Astrocyte of the hippocampus (primary cell): ENCODE results near the gene HLCS.
"Not testable (repeated sequence)": the region's sequence is repeated elsewhere in the genome, so short reads cannot be mapped to it uniquely, and the experiment has no call there.

Experiments used
- DNase-seq: peaks from one replicate; pipeline ENCODE4 v3.0.0; 2011; ENCODE audit warnings: low read depth, low spot score

HLCS gene

DNA sequence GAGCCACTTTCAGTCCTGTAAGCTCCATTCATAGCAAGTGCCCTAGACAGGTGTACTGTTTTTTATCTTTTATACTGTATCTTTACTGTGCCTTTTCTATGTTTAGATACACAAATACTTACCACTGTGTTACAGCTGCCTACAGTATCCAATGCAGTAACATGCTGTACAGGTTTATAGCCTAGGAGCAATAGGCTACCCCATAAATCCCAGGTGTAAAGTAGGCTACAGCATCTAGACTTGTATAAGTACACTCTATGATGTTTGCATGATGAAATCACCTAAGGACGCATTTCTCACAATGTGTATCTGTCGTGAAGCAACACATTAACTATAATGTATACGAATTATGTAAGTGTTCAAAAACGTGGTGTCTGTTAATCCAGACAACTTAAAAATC is 10.7 kb downstream of the HLCS start:
- no peak for DNase-seq

DNA sequence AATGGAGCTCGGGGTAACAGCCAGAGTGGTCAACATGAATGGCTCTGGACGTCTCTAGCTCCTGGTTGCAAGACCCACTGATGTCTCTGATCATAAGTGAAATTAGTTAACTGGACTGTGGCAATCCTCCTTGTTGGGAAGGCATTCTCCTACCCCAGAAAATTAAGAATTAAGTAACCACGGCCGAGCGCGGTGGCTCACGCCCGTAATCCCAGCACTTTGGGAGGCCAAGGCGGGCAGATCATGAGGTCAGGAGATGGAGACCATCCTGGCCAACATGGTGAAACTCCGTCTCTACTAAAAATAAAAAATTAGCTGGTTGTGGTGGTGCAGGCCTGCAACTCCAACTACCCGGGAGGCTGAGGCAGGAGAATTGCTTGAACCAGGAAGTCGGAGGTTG is 14.1 kb downstream of the HLCS start:
- DNase-seq = not testable (repeated sequence)

DNA sequence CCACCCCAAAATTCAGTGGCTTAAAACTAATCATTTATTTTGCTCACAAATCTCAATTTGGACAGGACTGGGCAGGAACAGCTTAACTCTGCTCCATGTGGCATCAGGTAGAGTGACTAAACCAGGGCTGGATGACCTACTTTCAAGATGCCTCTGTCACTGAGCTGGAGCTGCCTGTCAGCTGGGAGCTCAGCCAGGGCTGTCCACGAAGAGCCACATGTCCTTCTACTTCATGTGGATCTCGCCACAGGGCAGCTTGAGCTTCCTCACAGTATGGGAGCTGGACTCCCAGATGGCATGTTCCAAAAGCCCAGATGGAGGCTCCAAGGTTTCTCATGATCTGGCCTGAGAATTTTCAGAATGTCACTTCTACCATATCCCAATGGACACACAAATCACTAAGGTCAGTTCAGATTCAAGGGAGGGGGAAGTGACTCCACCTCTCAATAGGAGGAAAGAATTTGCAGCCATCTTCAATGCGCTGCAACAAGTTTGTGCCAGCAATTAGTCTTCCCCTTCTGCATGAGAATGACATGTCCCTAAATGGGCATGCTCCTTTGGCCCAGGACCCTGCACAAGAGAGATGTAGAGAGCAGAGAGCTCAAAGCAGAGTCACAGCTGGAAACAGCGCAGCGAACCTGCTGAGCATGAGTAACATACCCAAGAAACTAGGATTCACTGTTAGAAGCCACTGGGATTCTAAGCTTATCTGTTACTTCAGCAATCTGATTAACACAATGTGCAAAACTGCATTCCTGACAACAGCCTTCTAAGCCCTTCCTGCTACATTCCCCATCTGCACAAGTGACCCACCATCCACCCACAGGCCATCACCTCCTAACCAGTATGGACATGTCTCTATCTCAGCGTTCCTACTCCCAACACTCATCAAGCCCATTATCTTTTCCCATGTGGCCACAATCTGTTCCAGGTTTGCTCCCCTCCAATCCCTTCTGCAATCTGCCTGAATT is 17.0 kb downstream of the HLCS start:
- no peak for DNase-seq

DNA sequence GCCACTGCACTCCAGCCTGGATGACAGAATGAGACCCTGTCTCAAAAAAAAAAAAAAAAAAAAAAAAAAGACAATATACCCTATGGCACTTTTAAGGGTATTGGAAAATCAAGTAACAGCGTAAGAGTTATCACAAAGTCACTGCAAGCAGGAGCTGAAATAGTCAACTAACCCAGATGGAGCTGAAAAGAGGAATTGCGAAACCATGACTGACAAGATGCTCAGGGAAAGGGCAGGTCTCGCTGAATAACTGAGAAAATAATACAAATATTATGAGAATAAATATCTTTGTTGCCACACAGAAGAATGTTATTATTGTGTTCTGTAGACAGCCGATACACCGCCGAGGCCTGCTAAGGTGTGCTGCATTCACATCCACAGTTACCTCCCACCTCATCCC is 17.8 kb downstream of the HLCS start:
- DNase-seq = no peak

DNA sequence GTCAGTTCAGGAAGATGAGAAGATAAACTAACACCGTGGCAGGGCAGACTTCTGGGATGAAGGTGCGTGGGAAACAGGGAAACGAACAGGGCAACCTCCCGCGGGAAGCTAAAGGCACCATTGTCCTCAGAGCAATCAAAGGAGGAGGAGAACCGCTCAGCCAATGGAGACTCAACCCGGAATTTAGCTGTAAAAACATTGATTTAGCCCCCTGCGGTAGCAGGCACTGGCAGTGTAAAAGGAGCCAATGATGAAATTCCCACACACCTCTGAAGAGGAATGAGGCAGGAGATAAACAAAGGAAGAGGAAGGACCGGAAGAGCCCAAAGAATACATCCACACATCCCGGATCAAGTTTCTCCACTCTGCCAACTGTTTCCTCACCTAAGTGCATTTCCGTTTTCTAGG is 19.5 kb downstream of the HLCS start:
- DNase-seq = no peak

DNA sequence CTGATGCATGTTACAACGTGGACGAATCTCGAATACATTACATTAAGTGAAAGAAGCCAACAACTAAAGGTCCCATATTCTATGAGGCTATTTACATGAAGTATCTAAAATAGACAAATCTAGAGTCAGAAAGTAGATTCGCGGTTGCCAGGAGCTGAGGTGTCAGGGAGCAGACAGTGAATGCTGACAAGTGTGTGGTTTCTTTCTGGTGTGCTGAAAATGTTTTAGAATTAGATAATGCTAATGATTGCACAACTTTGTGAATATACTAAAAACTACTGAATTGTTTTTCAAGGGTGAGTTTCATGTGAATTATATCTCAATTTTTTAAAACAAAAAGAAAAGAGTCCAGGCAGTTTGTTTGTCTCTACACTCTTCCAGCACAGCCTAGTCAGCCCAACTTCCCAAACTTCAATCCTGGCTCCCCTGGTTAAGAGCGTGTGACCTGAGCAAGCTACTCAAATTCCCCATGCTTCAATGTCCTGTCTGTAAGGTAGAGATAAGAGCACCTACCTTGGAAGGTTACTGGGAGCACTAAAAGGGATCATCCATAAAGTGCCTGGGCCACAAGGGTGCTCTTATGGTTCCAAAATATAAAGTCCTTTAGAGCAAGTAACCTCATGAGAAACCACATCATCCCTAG is 20.9 kb downstream of the HLCS start:
- DNase-seq = peak; percentile 21

DNA sequence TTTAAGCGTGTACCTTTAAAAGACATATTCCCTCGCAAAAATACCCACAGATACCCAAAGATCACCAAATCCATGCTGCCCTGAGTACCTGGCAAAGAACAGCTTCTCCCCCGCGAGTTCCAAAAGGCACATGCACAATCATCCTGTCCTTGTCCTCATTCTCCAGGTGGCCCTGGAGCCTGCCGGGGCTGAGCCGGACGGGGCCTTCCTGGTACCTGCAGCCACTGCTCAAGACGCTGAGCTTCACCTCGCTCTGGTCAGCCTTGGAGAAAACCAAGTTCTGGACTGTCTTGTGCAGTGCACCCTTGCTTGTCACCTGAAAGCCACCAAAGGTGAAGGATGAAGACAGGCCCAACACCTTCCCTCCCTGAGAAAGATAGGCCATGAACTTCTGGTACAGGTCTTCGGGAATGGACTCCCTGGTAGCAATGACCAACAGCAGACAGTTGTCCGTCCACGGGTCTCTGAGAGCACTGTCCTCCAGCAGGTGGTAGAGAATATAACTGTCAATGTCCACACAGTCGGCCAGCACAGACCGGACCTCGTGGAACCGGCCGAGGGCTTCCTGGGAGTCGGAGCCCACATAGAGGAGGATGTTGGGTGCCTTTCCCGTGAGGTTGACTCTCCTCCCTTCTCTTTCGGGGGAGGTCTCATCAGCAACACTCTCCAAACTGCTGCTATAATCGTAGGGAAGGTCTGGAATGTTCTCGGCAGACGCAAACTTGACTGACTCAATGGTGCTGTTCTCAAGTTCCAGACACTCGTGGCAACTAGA is 29.9 kb downstream of the HLCS start:
- no peak for DNase-seq

DNA sequence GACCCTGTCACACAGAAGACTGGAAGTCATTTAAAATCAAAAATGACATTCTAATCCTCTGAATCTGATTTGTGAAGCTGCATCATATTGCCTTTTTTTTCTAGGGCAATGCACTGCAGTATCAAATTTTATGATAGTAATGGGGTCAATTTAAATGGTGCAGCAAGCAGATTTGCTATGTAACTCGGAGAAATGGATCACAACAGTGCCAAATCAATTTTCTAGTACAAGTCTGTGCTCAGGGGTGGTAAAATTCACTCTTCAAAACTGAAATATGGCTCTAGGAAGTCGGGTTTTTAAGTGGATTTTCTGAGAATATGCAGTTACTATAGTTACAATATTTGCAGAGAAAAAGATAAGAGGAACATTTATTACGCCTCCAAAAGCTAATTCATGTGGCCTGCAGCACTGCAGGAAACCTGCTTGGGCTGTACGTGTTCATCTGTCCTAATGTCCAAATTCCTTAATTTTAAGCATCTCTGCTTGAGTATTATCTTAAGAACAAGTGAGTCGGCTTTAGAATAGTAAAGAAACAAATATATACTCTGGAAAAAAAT is 31.5 kb downstream of the HLCS start:
- DNase-seq = no peak

DNA sequence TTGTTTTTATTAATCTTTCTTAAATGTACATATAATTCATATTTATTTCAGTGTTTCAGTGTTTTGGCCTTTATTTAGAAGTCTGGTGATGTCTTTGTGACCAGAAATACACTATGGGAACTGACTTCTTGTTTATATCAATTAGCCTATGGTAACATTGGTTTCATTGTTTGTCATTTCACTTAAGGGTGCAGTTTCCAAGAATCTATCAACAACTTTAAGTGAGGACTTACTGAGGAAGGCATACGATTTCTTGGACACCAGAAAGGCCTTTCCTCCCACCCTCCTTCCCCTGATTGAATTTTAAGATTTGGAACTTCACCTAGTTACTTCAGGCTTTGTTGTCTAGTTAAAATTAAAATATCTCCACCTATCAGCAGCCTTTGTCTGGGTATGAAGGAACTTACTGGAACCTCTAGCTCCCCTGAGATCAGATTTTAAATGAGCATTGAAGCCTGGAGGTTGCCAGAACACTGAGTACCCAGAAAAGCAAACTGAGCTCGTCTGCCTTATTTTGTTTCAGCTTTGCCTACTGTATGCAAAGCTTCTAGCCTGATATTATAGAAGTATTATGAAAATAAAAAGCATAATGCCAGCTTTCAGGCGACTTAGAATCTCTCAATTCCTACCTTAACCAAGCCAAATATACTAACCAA is 34.2 kb downstream of the HLCS start:
- DNase-seq = no peak

DNA sequence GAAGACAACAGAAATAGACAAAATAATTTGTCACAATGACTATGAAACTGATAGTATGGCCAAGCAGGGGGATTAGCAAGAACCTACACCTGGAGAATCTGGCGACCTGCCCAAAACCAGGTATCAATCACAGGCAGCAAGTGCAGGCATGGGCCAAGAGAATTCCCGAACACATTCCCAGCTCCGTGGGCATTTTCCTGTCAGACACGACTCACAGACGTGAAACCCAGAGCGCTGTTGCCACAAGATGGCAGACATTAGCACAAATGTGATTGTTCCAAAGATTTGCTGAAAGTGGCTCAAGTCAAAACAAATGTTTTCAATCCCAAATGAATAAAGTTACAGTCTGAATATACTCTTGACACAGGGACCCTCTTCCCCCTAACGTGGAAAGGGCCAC is 36.8 kb downstream of the HLCS start:
- DNase-seq = peak; percentile 71

DNA sequence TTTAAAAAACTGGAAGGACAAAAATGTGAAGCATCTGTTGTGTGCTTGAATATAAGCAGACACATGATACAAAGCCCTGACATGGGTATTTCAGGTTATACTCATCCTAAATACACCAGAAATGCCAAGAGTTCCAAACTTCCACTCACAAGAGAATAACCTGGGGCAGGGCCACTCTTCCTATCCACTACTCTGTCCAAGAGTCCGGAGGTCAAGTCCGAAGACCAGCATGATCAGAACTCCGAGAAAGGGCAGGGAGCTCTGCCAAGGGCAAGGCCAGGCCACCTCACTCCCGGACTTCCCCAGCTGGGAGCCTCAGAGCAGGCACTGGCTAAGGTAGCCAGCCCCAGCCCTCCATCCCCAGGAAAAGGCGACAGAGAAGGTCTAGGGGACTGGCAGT is 37.5 kb downstream of the HLCS start:
- DNase-seq = no peak

DNA sequence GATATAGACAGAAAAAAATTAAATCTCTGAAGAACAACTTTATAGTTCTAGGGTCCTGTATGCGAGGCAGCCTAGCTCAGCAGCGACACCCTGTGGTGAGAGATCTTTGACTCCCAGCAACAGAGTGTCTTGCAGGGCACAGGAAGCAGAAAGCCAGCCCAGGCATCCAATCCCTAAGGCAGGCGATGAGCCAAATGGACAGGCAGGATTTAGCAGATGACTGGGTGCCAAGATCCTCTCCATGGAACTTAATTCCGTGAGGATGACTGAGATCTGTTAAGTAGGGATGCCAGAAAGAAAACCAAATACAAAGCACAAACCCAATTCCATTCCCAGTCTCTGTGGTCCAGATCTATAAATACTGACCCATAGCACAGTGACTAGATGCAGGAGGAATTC is 38.8 kb downstream of the HLCS start:
- DNase-seq = peak; percentile 94

DNA sequence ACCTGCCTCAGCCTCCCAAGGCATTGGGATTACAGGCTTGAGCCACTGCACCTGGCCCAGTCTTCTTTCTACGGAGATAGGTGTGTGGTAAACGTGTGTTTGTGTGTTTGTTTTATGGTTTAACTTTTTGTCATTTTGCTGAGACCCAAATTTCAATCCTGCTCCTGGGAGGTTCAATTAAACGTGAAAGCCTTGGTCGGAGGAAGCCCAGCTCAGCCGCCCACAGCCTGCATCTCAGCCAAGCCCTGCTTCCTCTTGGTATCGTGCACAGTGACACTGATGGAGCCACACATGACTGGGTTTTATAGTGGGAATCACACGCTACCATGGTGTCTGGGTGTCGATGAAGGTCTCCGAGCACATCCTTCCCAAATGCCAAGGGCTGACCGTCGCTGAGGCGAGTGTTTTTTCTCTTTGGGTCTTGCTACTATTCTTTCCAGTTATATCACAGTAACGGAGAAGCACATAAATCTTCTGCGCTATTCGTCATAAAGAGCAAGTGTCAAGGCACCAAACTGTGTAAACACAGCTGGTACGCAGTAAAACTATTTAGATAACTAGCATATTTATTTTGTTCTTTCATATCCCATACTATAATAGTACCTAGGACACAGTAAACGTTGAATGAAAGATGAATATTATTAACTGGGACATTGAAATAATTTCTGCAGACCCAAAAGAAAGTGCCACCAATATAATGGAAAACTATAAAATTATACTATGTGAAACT is 39.3 kb downstream of the HLCS start:
- DNase-seq = no peak

DNA sequence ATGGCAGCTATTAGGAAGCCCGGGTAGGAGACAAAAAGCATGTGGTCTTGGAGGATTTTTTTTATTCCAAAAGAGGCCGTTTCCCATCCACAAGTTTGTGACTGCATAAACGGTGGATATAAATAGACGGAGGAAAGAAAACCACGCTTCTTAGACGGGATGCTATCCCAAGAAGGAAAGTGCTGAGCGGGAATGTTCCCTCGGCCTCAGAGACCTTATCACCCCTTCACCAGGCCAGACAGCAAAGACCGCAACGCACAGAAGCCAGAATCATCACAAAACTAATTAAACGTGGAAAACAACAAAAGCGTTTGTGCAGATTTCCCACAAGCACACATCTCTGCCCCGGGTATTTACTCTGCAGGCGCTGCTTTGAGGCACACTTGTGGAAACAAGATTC is 43.2 kb downstream of the HLCS start:
- DNase-seq = no peak

DNA sequence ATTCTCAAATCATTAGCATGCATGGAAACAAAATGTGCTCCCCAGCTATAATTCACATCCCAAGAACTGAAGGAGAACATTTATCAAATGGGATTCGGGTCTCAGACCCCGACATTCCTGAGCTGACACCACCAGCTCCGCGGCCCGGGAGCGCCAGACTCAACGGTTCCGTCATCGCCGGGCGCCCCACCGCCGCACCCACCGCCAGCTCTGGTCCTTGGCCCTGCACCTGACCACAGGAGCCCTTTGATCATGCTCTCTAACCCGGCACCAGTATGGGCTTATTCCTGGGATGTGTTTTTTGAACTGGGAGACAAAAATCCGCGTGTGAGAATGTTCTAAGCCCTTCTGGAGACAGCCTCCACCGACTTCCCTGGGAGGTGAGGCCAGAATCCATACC is 43.6 kb downstream of the HLCS start:
- DNase-seq = no peak

DNA sequence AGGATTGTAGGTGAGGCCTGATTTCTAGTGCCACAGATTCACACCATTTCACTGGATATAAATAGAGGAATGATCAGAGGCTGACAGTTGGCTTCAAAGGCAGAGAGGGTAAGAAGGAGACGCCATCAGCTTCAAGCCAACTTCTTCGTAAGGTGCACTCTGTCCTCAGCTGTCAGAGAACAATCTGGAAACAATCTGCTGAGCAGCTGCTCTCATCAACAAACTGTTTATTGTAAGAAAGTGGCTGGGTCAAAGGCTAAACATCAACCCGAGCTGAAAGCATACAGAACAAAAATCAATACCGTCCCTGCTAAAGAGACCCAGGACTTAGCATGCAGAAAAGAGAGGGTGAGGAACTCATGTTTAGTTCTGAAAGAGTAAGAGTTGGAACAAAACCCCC is 48.2 kb downstream of the HLCS start:
- no peak for DNase-seq

DNA sequence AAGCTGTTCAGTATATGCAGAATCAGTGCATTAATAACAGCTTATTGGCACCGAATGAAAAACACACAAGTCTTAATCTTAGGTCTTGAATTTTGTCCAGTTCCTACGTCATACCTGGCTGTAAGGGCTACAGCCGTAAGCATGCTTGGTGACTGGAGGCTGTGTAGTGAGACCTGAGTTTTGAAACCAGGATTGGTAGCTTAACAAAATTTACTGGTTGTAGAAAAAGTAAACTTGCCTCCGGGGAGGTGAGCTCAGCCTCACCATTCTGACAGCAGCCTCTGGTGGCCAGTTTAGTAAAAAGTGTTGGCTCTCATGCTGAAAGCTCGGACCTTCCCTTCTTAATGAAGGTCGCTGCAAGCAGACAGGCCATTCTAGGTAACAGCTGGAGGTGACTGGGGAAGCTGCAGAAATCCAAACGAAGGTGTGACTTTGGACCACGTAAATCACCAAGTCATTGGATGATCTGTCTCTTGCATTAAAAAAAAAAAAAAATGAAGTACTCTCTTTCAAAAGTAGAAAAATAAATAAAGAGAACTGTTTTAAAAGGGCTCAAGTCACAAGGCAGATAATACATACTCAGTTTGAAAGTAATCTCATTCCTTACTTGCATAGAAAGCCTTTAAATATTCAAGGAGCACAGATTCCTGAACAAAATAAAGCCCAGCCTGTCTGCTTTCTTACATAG is 48.9 kb downstream of the HLCS start:
- peak; percentile 77 for DNase-seq

DNA sequence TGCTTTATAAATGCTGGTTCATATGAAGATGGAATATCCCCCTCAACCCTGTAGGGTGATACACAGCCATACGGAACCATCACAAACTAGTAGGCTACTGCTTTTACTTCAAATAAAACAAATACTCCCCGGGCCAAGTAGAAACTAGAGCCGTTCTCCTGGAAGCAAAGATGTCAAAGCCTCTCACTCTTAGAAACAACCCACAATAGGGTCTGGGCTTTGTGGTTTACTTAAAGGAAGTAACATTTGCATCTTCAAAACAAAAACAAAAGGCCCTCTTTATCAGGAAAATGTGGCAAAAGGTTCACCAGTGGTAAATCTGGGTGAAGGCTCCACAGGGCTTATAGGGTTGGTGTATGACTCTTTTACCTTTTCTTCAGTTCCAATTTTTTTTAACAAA is 49.8 kb downstream of the HLCS start:
- DNase-seq = no peak

DNA sequence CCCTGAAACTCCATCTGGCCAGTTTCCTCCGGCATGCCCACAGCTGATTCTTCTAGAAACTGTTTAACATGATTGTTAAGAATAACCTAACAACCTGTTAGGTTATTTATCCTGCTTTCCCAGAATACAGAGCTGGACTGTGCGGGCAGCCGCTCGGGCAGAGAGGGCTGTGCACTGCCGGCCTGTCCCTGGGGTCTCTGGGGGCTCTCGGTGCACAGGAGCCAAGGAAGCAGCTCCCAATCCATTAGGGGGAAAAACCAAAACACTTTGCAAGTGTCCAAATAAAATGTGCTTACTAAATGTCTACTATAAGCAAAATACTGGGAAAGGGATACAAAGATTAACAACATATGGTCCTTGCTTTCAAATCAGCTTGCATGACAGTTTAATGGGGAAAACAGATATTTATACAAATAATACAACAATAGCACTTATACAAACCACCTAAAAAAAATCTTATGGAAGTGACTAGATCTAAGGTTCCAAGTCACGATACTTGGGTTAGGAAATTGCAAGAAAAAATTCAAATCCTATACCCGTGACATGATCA is 50.7 kb downstream of the HLCS start:
- DNase-seq = no peak
